SK-N-SH treated with all-trans-retinoic acid at 6 μM for 48 hours (cell line): ENCODE results near the gene RALGPS1.

Experiments
- ARNTL ChIP-seq: fragments of 450-650 bp; formaldehyde crosslinking; IDR thresholded peaks from 2 replicates; pipeline ENCODE4 v1.5.0; 2020; ENCODE audit warnings: low read depth, mild to moderate bottlenecking, moderate library complexity, borderline replicate concordance
- GLIS3 ChIP-seq: fragments of 250-450 bp; sonication (Bioruptor Pico); IDR thresholded peaks from 2 replicates; pipeline ENCODE4 v1.5.0; 2020; ENCODE audit warnings: mild to moderate bottlenecking, moderate library complexity
- ISL1 ChIP-seq: fragments of 250-450 bp; sonication (Bioruptor Pico); IDR thresholded peaks from 2 replicates; pipeline ENCODE4 v2.1.2; 2022; ENCODE audit warnings: mild to moderate bottlenecking, moderate library complexity
- PATZ1 ChIP-seq: fragments of 250-450 bp; sonication (Bioruptor Pico); IDR thresholded peaks from 2 replicates; pipeline ENCODE4 v1.8.0; 2020; ENCODE audit warnings: mild to moderate bottlenecking, moderate library complexity, borderline replicate concordance
- PPARA ChIP-seq: fragments of 250-450 bp; sonication (Bioruptor Pico); IDR thresholded peaks from 2 replicates; pipeline ENCODE4 v1.5.0; 2020; ENCODE audit warnings: mild to moderate bottlenecking, borderline replicate concordance
- ZFP30 ChIP-seq: fragments of 450-650 bp; formaldehyde crosslinking; IDR thresholded peaks from 2 replicates; pipeline ENCODE4 v1.5.0; 2022; ENCODE audit warnings: mild to moderate bottlenecking, moderate library complexity

- TF ChIP-seq ZFP30 (CRISPR knock-in tag): no peak
- no peak for TF ChIP-seq GLIS3 (CRISPR knock-in tag)
- TF ChIP-seq PATZ1: no peak
- TF ChIP-seq ARNTL: no peak
- TF ChIP-seq ISL1 (CRISPR knock-in tag): no peak
- no peak for TF ChIP-seq PPARA (CRISPR knock-in tag)
These were observed 263.2 kb downstream of the RALGPS1 start for GRCh38 chr9:127177665-127178265.
